ENCODE data around the gene GALM. TPM values are rescaled to one million over a fixed set of nuclear protein-coding genes. Genes with fewer than 3 reads are reported as not detected.
"Not testable (repeated sequence)": the region's sequence is repeated elsewhere in the genome, so short reads cannot be mapped to it uniquely, and the experiment has no call there.

Gene GALM
- total RNA-seq, 1 donor from 2014 or later = 15.6 TPM

- intact Hi-C loops (cut with DNase I) = no loop called here
- no peak for ATAC-seq
- no peak for DNase-seq (ENCODE audit: missing footprints)
Measured at GRCh38 chr2:38700881-38701458, 35.1 kb downstream of the GALM start.

GRCh38 chr2:38701542-38701941, 35.6 kb downstream of the GALM start:
- DNase-seq (ENCODE audit: missing footprints) (no peak), ATAC-seq (no peak)
- intact Hi-C loops (cut with DNase I) = no loop called here

GRCh38 chr2:38702413-38702812, 36.5 kb downstream of the GALM start:
- intact Hi-C loops (cut with DNase I) = no loop called here
- no peak for ATAC-seq
- no peak for DNase-seq (ENCODE audit: missing footprints)

- DNase-seq (ENCODE audit: missing footprints); ATAC-seq; intact Hi-C loops (cut with DNase I): not testable (repeated sequence)
Measured at GRCh38 chr2:38703336-38703735, 37.4 kb downstream of the GALM start.

- no peak for ATAC-seq
- intact Hi-C loops (cut with DNase I) = no loop called here
- DNase-seq (ENCODE audit: missing footprints) = no peak
Measured at GRCh38 chr2:38704664-38705063, 38.8 kb downstream of the GALM start.

- intact Hi-C loops (cut with DNase I) = no loop called here
- ATAC-seq (no peak), DNase-seq (ENCODE audit: missing footprints) (no peak)
Measured at GRCh38 chr2:38706846-38707345, 41.0 kb downstream of the GALM start.

- ATAC-seq; DNase-seq (ENCODE audit: missing footprints); intact Hi-C loops (cut with DNase I): not testable (repeated sequence)
Measured at GRCh38 chr2:38708491-38708890, 42.6 kb downstream of the GALM start.

- no peak for DNase-seq (ENCODE audit: missing footprints)
- ATAC-seq = no peak
- intact Hi-C loops (cut with DNase I) = no loop called here
Measured at GRCh38 chr2:38708900-38709566, 43.1 kb downstream of the GALM start.

- intact Hi-C loops (cut with DNase I) = no loop called here
- ATAC-seq = no peak
- no peak for DNase-seq (ENCODE audit: missing footprints)
Measured at GRCh38 chr2:38709567-38710194, 43.8 kb downstream of the GALM start.

GRCh38 chr2:38711558-38711957, 45.6 kb downstream of the GALM start:
- intact Hi-C loops (cut with DNase I) = no loop called here
- DNase-seq (ENCODE audit: missing footprints) (no peak), ATAC-seq (no peak)

GRCh38 chr2:38712413-38712812, 46.5 kb downstream of the GALM start:
- intact Hi-C loops (cut with DNase I) = no loop called here
- DNase-seq (ENCODE audit: missing footprints) (no peak), ATAC-seq (no peak)

GRCh38 chr2:38712871-38713270, 47.0 kb downstream of the GALM start:
- DNase-seq (ENCODE audit: missing footprints) = no peak
- no peak for ATAC-seq
- intact Hi-C loops (cut with DNase I) = no loop called here

GRCh38 chr2:38713338-38713737, 47.4 kb downstream of the GALM start:
- intact Hi-C loops (cut with DNase I) = no loop called here
- DNase-seq (ENCODE audit: missing footprints) (no peak), ATAC-seq (no peak)

- intact Hi-C loops (cut with DNase I); ATAC-seq: not testable (repeated sequence)
Measured at GRCh38 chr2:38714941-38715340, 49.0 kb downstream of the GALM start.

GRCh38 chr2:38716185-38716584, 50.3 kb downstream of the GALM start:
- ATAC-seq (no peak), DNase-seq (ENCODE audit: missing footprints) (no peak)
- intact Hi-C loops (cut with DNase I) = no loop called here

More at GRCh38 chr2:38714941-38715340, 49.0 kb downstream of the GALM start:
- not testable (repeated sequence) for DNase-seq (ENCODE audit: missing footprints)

- ATAC-seq = no peak
- DNase-seq (ENCODE audit: missing footprints) = no peak
- intact Hi-C loops (cut with DNase I) = no loop called here
Measured at GRCh38 chr2:38718601-38719000, 52.7 kb downstream of the GALM start.

- no peak for ATAC-seq
- intact Hi-C loops (cut with DNase I) = loop anchor here (2.0 kb wide), 1 partner anchor 117 kb away; the partner anchor contains the start of gene HNRNPLL
- DNase-seq (ENCODE audit: missing footprints) = no peak
Measured at GRCh38 chr2:38719706-38720105, 53.8 kb downstream of the GALM start.

- DNase-seq (ENCODE audit: missing footprints) = peak; percentile 85
- peak; percentile 83 for ATAC-seq
- intact Hi-C loops (cut with DNase I) = loop anchor here (2.0 kb wide), 1 partner anchor 118 kb away; the partner anchor contains the start of gene HNRNPLL
Measured at GRCh38 chr2:38720613-38721241, 54.8 kb downstream of the GALM start.

- DNase-seq (ENCODE audit: missing footprints) (no peak), ATAC-seq (peak; percentile 69)
- intact Hi-C loops (cut with DNase I) = no loop called here
Measured at GRCh38 chr2:38722271-38723061, 56.6 kb downstream of the GALM start.
